Fibroblast of lung (primary cell): ENCODE measurements around the gene OR56A1.

Source experiments
- CTCF ChIP-seq, 2 donors: IDR thresholded peaks in 1 of 2; conservative IDR thresholded peaks in 1 of 2; 1 replicate in 1 of 2; 2 replicates in 1 of 2; pipeline ENCODE4 v1.5.1; 2011 to 2012; ENCODE audit warnings: low read length in 2 of 2, control low read depth in 1 of 2, inconsistent platforms in 1 of 2, low read depth in 1 of 2, mild to moderate bottlenecking in 1 of 2
- EZH2 ChIP-seq: IDR thresholded peaks from 2 replicates; pipeline ENCODE4 v1.5.1; 2012; ENCODE audit warnings: low read length, control low read depth, mild to moderate bottlenecking; ENCODE audit errors: missing control alignments

GRCh38 chr11:5989203-5989602 lies 41.4 kb downstream of the OR56A1 start:
- TF ChIP-seq CTCF (conservative IDR thresholded peaks at IDR 0.05 in 1 of 2, IDR thresholded peaks at IDR 0.05 in 1 of 2; ENCODE audit: low read depth in 1 of 2, low read length in 2 of 2), result no peak
- TF ChIP-seq EZH2, result no peak
